ENCODE data around the gene FAM181A. TPM values are rescaled to one million over a fixed set of nuclear protein-coding genes. Genes with fewer than 3 reads are reported as not detected.

Gene FAM181A
- total RNA-seq, 1 donor from 2014 or later: 3.0 TPM

DNA sequence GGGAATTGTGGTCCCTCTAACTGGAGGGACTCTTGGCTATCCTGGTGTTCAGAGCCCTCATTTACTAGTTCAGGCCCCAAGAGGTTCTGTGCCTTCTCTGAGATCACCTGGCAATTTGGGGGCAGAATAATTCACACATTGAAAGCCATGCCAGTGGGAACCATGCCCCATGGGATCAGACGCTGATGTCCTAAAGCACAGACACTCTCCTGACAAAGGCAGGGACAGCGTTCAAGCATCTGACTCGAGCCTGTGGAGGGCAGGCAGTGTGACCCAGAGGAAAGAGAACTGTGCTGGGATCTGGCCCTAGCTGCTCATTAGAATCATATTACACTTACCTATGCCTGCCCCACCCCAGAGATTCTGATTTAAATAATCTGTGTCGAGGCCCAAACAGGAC lies 51.6 kb downstream of the FAM181A start:
- no peak for DNase-seq

Small RNA genes lying within 50 kb of the gene (small RNA-seq; reads per million reads assigned to genes)
- gene MIR4506: not detected

Other genes with a start within 250 kb of the FAM181A start
- not detected for gene PRIMA1, start 138.9 kb upstream of the FAM181A start, total RNA-seq
- gene ASB2, start 49.2 kb downstream of the FAM181A start, total RNA-seq: not detected
- not detected for gene CCDC197, start 70.0 kb downstream of the FAM181A start, total RNA-seq
- gene OTUB2, start 99.0 kb downstream of the FAM181A start, total RNA-seq: 5.6 TPM
- 110 TPM for gene DDX24, start 153.9 kb downstream of the FAM181A start, total RNA-seq
- 5.0 TPM for gene IFI27L1, start 154.0 kb downstream of the FAM181A start, total RNA-seq
- gene IFI27, start 183.4 kb downstream of the FAM181A start, total RNA-seq: 12.2 TPM
- gene IFI27L2, start 202.3 kb downstream of the FAM181A start, total RNA-seq: 8.9 TPM
- 0.31 TPM for gene PPP4R4, start 247.0 kb downstream of the FAM181A start, total RNA-seq